Measurements from ENCODE around the gene GDPD3.

- TF ChIP-seq CTCF (IDR thresholded peaks at IDR 0.05): no peak
- TF ChIP-seq POLR2A (IDR thresholded peaks at IDR 0.05): no peak
Measured at GRCh38 chr16:30088832-30089624, 24.3 kb downstream of the GDPD3 start.
